GM20431 (cell line): ENCODE measurements around the gene DMRTC1B.
"Not testable (repeated sequence)": the region's sequence is repeated elsewhere in the genome, so short reads cannot be mapped to it uniquely, and the experiment has no call there.

Source experiments
- in situ Hi-C: fragments of 300-500 bp; cut with MseI, MboI; formaldehyde crosslinking; loops from one replicate; pipeline ENCODE4 v1.15.0; 2020; ENCODE audit warnings: low sequenced_read_pairs; ENCODE audit not compliant: unreplicated experiment

Gene DMRTC1B

GRCh38 chrX:72776653-72777466, at the start of gene DMRTC1B:
DMRTC1B (plus strand) TSS chrX:72776890; CDS start chrX:72845136, 68,246 bp downstream.
- in situ Hi-C loops: not testable (repeated sequence)

- in situ Hi-C loops: no loop called here
These were observed 48.8 kb upstream of the DMRTC1B start for GRCh38 chrX:72727846-72728245.

- in situ Hi-C loops: not testable (repeated sequence)
These were observed 43.1 kb upstream of the DMRTC1B start for GRCh38 chrX:72733636-72734035.

GRCh38 chrX:72735561-72735960, 41.1 kb upstream of the DMRTC1B start:
- in situ Hi-C loops: no loop called here

- in situ Hi-C loops: not testable (repeated sequence)
These were observed 31.1 kb upstream of the DMRTC1B start for GRCh38 chrX:72745546-72745945.

GRCh38 chrX:72748545-72748944, 28.1 kb upstream of the DMRTC1B start:
- in situ Hi-C loops: not testable (repeated sequence)

GRCh38 chrX:72760454-72760853, 16.2 kb upstream of the DMRTC1B start:
- in situ Hi-C loops: not testable (repeated sequence)

GRCh38 chrX:72777467-72777790, 739 bp downstream of the DMRTC1B start:
- in situ Hi-C loops: not testable (repeated sequence)

- in situ Hi-C loops: not testable (repeated sequence)
These were observed 1.5 kb downstream of the DMRTC1B start for GRCh38 chrX:72778146-72778545.

- in situ Hi-C loops: not testable (repeated sequence)
These were observed 5.9 kb downstream of the DMRTC1B start, which contains the start of gene FAM236B for GRCh38 chrX:72782560-72782959. FAM236B (minus strand) TSS chrX:72782660; CDS start chrX:72782560, 100 bp downstream.

- in situ Hi-C loops: not testable (repeated sequence)
These were observed 6.8 kb downstream of the DMRTC1B start for GRCh38 chrX:72783365-72783936.

GRCh38 chrX:72783964-72784363, 7.3 kb downstream of the DMRTC1B start:
- in situ Hi-C loops: not testable (repeated sequence)

GRCh38 chrX:72788142-72788541, 11.5 kb downstream of the DMRTC1B start:
- in situ Hi-C loops: not testable (repeated sequence)

- in situ Hi-C loops: not testable (repeated sequence)
These were observed 13.7 kb downstream of the DMRTC1B start for GRCh38 chrX:72790390-72790789.

- in situ Hi-C loops: not testable (repeated sequence)
These were observed 31.4 kb downstream of the DMRTC1B start, which contains the start of gene FAM236D for GRCh38 chrX:72808110-72808509. FAM236D (minus strand) TSS chrX:72808210; CDS start chrX:72808110, 100 bp downstream.

- in situ Hi-C loops: not testable (repeated sequence)
These were observed 54.0 kb downstream of the DMRTC1B start for GRCh38 chrX:72830701-72831100.

- in situ Hi-C loops: not testable (repeated sequence)
These were observed 60.8 kb downstream of the DMRTC1B start for GRCh38 chrX:72837532-72837931.

GRCh38 chrX:72882898-72883297, 106.2 kb downstream of the DMRTC1B start:
- in situ Hi-C loops: not testable (repeated sequence)

GRCh38 chrX:72889740-72890139, 113.0 kb downstream of the DMRTC1B start:
- in situ Hi-C loops: not testable (repeated sequence)
